OCI-LY3 (cell line): ENCODE results near the gene EVA1A.

Experiments
- EZH2phosphoT487 ChIP-seq: fragments of 200-600 bp; shearing (Covaris generic); IDR thresholded peaks from 2 replicates; pipeline ENCODE4 v1.6.1; 2018; ENCODE audit warnings: antibody characterized with exemption, mixed run types, low read depth
- TF ChIP-seq, protein P1 (sequence below): fragments of 200-600, 300-600 bp; sonication (generic); IDR thresholded peaks from 2 replicates; pipeline ENCODE4 v1.5.1; 2014; ENCODE audit warnings: antibody characterized with exemption, low read length, low read depth

DNA sequence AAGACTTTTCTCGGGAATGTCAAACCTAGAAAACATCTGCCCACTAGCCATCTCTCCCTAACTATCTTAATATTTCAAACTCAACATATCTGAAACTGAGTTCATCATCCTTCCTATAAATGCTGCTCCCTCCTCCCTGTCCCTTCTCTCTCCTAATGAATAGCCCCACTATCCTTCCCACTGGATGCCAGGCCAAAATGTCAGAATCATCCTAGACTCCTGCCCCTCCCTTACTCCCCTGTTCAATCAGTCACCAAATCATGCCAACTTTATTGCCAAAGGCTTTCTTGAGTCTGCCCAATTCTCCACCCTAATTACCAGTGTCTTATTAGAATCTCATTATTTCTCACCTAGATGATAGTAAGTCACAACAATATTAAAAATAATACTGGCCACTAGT, 8.5 kb downstream of the EVA1A start:
- TF ChIP-seq, protein P1, sequence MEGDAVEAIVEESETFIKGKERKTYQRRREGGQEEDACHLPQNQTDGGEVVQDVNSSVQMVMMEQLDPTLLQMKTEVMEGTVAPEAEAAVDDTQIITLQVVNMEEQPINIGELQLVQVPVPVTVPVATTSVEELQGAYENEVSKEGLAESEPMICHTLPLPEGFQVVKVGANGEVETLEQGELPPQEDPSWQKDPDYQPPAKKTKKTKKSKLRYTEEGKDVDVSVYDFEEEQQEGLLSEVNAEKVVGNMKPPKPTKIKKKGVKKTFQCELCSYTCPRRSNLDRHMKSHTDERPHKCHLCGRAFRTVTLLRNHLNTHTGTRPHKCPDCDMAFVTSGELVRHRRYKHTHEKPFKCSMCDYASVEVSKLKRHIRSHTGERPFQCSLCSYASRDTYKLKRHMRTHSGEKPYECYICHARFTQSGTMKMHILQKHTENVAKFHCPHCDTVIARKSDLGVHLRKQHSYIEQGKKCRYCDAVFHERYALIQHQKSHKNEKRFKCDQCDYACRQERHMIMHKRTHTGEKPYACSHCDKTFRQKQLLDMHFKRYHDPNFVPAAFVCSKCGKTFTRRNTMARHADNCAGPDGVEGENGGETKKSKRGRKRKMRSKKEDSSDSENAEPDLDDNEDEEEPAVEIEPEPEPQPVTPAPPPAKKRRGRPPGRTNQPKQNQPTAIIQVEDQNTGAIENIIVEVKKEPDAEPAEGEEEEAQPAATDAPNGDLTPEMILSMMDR = no peak
- TF ChIP-seq EZH2phosphoT487 = no peak
